Upper lobe of right lung (tissue), 1 donor: ENCODE results near the gene NCOA5. TPM values are rescaled to one million over a fixed set of nuclear protein-coding genes. Genes with fewer than 3 reads are reported as not detected.

Experiments used
- ATAC-seq: fragments of 200-7000 bp; cut with Tn5 transposase; one replicate; pipeline ENCODE4 v1.9.1; 2020; ENCODE audit warnings: mild to moderate bottlenecking, moderate library complexity
- DNase-seq: peaks from one replicate; pipeline ENCODE4 v3.0.0-alpha.2; 2020
- H3K27ac ChIP-seq: fragments of 200-600 bp; one replicate; pipeline ENCODE4 v1.8.0; 2022
- H3K27me3 ChIP-seq: fragments of 200-600 bp; one replicate; pipeline ENCODE4 v1.8.0; 2022; ENCODE audit warnings: mild to moderate bottlenecking
- H3K36me3 ChIP-seq: fragments of 200-600 bp; one replicate; pipeline ENCODE4 v1.8.0; 2022
- H3K4me1 ChIP-seq: fragments of 200-600 bp; one replicate; pipeline ENCODE4 v1.8.0; 2022
- H3K4me3 ChIP-seq: fragments of 200-600 bp; one replicate; pipeline ENCODE4 v1.8.0; 2022; ENCODE audit warnings: mild to moderate bottlenecking
- H3K9me3 ChIP-seq: fragments of 200-600 bp; one replicate; pipeline ENCODE4 v1.8.0; 2022
- intact Hi-C: fragments of 100-400 bp; cut with DNase I; formaldehyde crosslinking; loops from one replicate; pipeline ENCODE4 v1.11.0; 2022
- total RNA-seq: library from RNA; stranded (reverse); fragmentation: NEBNext Ultra II Directional; extraction: Animal tissue kit (Norgen Biotek cat#: 25700); gene quantifications from one replicate; pipeline ENCODE4 v1.2.1, GENCODE V29; 2021
- TF ChIP-seq, protein P1 (sequence below): fragments of 200-600 bp; IDR thresholded peaks from one replicate; pipeline ENCODE4 v1.8.0; 2022; ENCODE audit warnings: antibody characterized with exemption
- donor health status: DM: no; HTN: yes; CAD: no; lungs with severe emphysema.

The NCOA5 gene
- total RNA-seq, 1 donor from 2014 or later = 28.7 TPM

GRCh38 chr20:46063151-46063550 is 26.6 kb downstream of the NCOA5 start:
- TF ChIP-seq, protein P1, sequence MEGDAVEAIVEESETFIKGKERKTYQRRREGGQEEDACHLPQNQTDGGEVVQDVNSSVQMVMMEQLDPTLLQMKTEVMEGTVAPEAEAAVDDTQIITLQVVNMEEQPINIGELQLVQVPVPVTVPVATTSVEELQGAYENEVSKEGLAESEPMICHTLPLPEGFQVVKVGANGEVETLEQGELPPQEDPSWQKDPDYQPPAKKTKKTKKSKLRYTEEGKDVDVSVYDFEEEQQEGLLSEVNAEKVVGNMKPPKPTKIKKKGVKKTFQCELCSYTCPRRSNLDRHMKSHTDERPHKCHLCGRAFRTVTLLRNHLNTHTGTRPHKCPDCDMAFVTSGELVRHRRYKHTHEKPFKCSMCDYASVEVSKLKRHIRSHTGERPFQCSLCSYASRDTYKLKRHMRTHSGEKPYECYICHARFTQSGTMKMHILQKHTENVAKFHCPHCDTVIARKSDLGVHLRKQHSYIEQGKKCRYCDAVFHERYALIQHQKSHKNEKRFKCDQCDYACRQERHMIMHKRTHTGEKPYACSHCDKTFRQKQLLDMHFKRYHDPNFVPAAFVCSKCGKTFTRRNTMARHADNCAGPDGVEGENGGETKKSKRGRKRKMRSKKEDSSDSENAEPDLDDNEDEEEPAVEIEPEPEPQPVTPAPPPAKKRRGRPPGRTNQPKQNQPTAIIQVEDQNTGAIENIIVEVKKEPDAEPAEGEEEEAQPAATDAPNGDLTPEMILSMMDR = no peak
- DNase-seq = no peak
- no peak for ATAC-seq
- Histone ChIP-seq H3K4me1 (peaks cover 32% of the 10 kb centered on the region), H3K27ac (no peak overlapping the region), H3K27me3 (peaks cover under 1% of the 10 kb centered on the region), H3K4me3 (no peak overlapping the region), H3K9me3 (no peaks in the 10 kb centered on the region), H3K36me3 (peaks cover 85% of the 10 kb centered on the region)
- intact Hi-C loops = no loop called here

- DNase-seq = no peak
- peaks cover 34% of the 10 kb centered on the region for H3K4me1 ChIP-seq
Measured at GRCh38 chr20:46062621-46063020, 27.1 kb downstream of the NCOA5 start.

DNA sequence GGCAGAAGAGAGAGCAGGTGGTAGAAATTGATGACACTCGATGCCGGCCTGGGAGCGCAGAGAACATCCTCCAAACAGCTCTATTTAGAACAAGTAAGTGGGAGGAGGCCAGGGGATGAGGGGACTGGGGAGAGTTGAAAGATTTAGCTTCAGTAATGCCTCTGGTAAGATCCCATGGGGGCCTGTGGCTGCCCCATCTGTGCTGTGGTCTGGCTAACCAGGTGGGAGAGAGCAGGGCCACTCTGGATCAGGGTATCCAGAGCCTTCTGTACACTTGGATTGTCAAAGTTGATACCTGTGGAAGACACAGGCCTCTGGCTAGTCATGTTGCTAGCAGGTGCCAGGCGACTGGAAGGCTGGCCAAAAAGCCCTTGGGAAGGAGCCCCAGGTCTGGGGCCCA is 27.6 kb downstream of the NCOA5 start:
- no peak for DNase-seq
- no peak overlapping the region for H3K4me3 ChIP-seq
- H3K27ac ChIP-seq = no peak overlapping the region
- TF ChIP-seq, protein P1 = no peak
- H3K9me3 ChIP-seq = no peaks in the 10 kb centered on the region
- no peak for ATAC-seq
- peaks cover 75% of the 10 kb centered on the region for H3K36me3 ChIP-seq
- peaks cover 11% of the 10 kb centered on the region for H3K27me3 ChIP-seq
- intact Hi-C loops = no loop called here
- H3K4me1 ChIP-seq = peaks cover 34% of the 10 kb centered on the region

More at GRCh38 chr20:46062621-46063020, 27.1 kb downstream of the NCOA5 start:
- Histone ChIP-seq H3K27me3 (peaks cover 6% of the 10 kb centered on the region), H3K27ac (no peak overlapping the region), H3K4me3 (no peak overlapping the region), H3K36me3 (peaks cover 80% of the 10 kb centered on the region), H3K9me3 (no peaks in the 10 kb centered on the region)
- no peak for ATAC-seq
- intact Hi-C loops = no loop called here
- TF ChIP-seq, protein P1 = no peak

DNA sequence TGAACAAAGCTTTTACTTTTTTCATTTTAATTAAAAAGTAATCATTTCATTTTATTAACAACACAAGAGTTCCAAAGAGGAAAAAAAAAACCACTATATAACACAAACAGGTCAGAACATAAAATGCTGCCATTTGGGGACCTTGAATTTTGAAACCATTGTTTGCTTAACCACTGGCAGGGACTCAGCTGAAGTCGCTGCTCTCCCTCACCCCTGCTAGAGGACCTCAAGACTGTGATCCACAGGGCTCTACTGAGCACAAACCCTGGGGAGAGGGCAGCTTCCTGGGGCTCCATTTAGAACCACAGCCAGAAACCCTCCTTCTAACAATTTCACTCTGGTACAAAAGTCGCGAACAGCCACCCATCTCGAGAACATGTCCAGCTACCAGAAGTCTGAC is 28.8 kb downstream of the NCOA5 start:
- DNase-seq (no peak), ATAC-seq (no peak)
- intact Hi-C loops = no loop called here
- Histone ChIP-seq H3K4me3 (no peak overlapping the region), H3K9me3 (no peaks in the 10 kb centered on the region), H3K27ac (peak overlapping the region; percentile 7), H3K27me3 (peaks cover 22% of the 10 kb centered on the region), H3K4me1 (peaks cover 34% of the 10 kb centered on the region), H3K36me3 (peaks cover 63% of the 10 kb centered on the region)
- TF ChIP-seq, protein P1 = no peak

DNA sequence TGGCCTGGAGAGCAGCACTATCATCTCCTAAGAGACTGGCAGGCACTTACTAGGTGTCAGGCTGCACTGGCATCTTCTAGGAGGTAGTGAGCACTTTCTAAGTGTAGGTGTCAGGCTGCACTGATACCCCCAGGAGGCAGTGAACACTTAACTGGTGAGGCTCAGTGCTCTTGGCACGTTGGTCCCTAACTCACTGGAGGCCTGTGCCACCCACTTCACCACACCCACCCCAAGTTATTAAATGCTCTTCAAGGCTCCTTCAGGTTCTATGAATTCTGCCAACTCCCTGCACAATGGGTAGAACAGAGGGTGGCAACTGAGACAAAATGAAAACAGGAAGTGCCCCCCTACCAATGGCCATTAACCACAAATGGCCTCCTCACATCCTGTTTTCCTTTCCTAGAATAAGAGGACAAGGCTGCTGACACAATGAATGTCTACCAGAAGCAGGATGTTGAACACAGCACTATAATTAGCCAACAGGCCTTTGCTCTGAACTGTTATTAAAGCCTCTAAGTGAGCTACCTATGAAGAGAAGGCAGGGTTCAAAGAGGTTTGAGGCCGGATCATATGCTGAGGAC is 29.4 kb downstream of the NCOA5 start:
- no peaks in the 10 kb centered on the region for H3K9me3 ChIP-seq
- H3K36me3 ChIP-seq = peaks cover 57% of the 10 kb centered on the region
- DNase-seq (no peak), ATAC-seq (peak; percentile 72)
- TF ChIP-seq, protein P1 = no peak
- no peak overlapping the region for H3K4me3 ChIP-seq
- intact Hi-C loops = no loop called here
- peaks cover 34% of the 10 kb centered on the region for H3K4me1 ChIP-seq
- H3K27me3 ChIP-seq = peaks cover 28% of the 10 kb centered on the region
- H3K27ac ChIP-seq = peak overlapping the region; percentile 7
